PC-3 (cell line): ENCODE data around the gene SCYL1. TPM values are rescaled to one million over a fixed set of nuclear protein-coding genes. Genes with fewer than 3 reads are reported as not detected.

Source experiments
- ATAC-seq: fragments of 200-7000 bp; cut with Tn5 transposase; 2 replicates; pipeline ENCODE4 v1.9.1; 2020; ENCODE audit warnings: mild to moderate bottlenecking, moderate library complexity
- BruUV-seq: library from RNA; stranded (reverse); fragments of 400-500 nt; replicated peaks from 2 replicates; lab custom pipeline; 2021; lab: Mats Ljungman, UMichigan
- CTCF ChIA-PET: fragments of 300-600 bp; sonication (Branson Sonifier 250); formaldehyde crosslinking; loops from one replicate; lab custom pipeline; 2022; ENCODE audit warnings: antibody characterized with exemption; lab: Charles Lee
- POLR2A ChIA-PET: fragments of 300-600 bp; sonication (Branson Sonifier 250); formaldehyde crosslinking; loops from one replicate; lab custom pipeline; 2022; ENCODE audit warnings: antibody characterized with exemption; ENCODE audit not compliant: unreplicated experiment; lab: Charles Lee
- DNase-seq: peaks from one replicate; pipeline ENCODE4 v3.0.0-alpha.2; 2015
- H2AFZ ChIP-seq: fragments of 300-600 bp; sonication (generic); 2 replicates; pipeline ENCODE4 v1.6.0; 2016; ENCODE audit warnings: antibody characterized with exemption, low read length
- H3F3A ChIP-seq: fragments of 300-600 bp; sonication (generic); one replicate; pipeline ENCODE4 v1.6.0; 2017; ENCODE audit warnings: antibody characterized with exemption, low read length, control low read depth, mild to moderate bottlenecking; ENCODE audit not compliant: unreplicated experiment
- H3K27ac ChIP-seq: fragments of 300-600 bp; sonication (generic); 2 replicates; pipeline ENCODE4 v1.5.1; 2016; ENCODE audit warnings: mild to moderate bottlenecking, low read length
- H3K27me3 ChIP-seq: fragments of 300-600 bp; sonication (generic); 2 replicates; pipeline ENCODE4 v1.6.1; 2016; ENCODE audit warnings: low read length, mixed read lengths
- H3K36me3 ChIP-seq: fragments of 300-600 bp; sonication (generic); 2 replicates; pipeline ENCODE4 v1.6.1; 2016; ENCODE audit warnings: low read depth, mixed run types, low read length, mixed read lengths
- H3K4me1 ChIP-seq: fragments of 300-600 bp; sonication (generic); 2 replicates; pipeline ENCODE4 v1.5.1; 2016; ENCODE audit warnings: low read length; ENCODE audit not compliant: insufficient read depth
- H3K4me2 ChIP-seq: fragments of 300-600 bp; sonication (generic); 2 replicates; pipeline ENCODE4 v1.6.0; 2016; ENCODE audit warnings: low read length
- H3K4me3 ChIP-seq: fragments of 300-600 bp; sonication (generic); 2 replicates; pipeline ENCODE4 v1.5.1; 2016; ENCODE audit warnings: mild to moderate bottlenecking, low read length, mixed read lengths
- H3K79me2 ChIP-seq: fragments of 300-600 bp; sonication (generic); 2 replicates; pipeline ENCODE4 v1.6.1; 2017; ENCODE audit warnings: low read length, mixed read lengths
- H3K9ac ChIP-seq: fragments of 300-600 bp; sonication (generic); 2 replicates; pipeline ENCODE4 v1.6.0; 2016; ENCODE audit warnings: mild to moderate bottlenecking, low read length
- H3K9me2 ChIP-seq: fragments of 300-600 bp; sonication (generic); replicated peaks from 2 replicates; pipeline ENCODE4 v1.6.1; 2016; ENCODE audit warnings: mixed run types, low read length, mixed read lengths
- H3K9me3 ChIP-seq: fragments of 300-600 bp; sonication (generic); 2 replicates; pipeline ENCODE4 v1.6.1; 2016; ENCODE audit warnings: low read length, mixed read lengths
- H4K20me1 ChIP-seq: fragments of 300-600 bp; sonication (generic); 2 replicates; pipeline ENCODE4 v1.6.1; 2016; ENCODE audit warnings: low read length, mixed read lengths
- EZH2 ChIP-seq: fragments of 300-600 bp; sonication (generic); IDR thresholded peaks from one replicate; pipeline ENCODE4 v1.6.1; 2017; ENCODE audit warnings: antibody characterized with exemption, mild to moderate bottlenecking, low read length; ENCODE audit not compliant: unreplicated experiment
- EZH2phosphoT487 ChIP-seq: fragments of 300-600 bp; sonication (generic); IDR thresholded peaks from 2 replicates; pipeline ENCODE4 v1.6.1; 2018; ENCODE audit warnings: mild to moderate bottlenecking, antibody characterized with exemption, low read length, borderline replicate concordance
- intact Hi-C: fragments of 100-400 bp; cut with micrococcal nuclease; formaldehyde crosslinking; loops from 2 replicates; pipeline ENCODE4 v1.9.0; 2023
- total RNA-seq: library from RNA; depleted of rRNA; stranded (reverse); fragments of >200 nt; gene quantifications from 2 replicates; pipeline ENCODE4 v1.2.3, GENCODE V29; 2014
- TF ChIP-seq, protein P1 (sequence below): fragments of 300-600 bp; sonication (generic); conservative IDR thresholded peaks from 2 replicates; pipeline ENCODE4 v1.5.1; 2017; ENCODE audit warnings: antibody characterized with exemption, low read depth, mild to moderate bottlenecking, low read length

SCYL1 gene
- total RNA-seq, 1 experiment from 2014 or later = 201 TPM

DNA sequence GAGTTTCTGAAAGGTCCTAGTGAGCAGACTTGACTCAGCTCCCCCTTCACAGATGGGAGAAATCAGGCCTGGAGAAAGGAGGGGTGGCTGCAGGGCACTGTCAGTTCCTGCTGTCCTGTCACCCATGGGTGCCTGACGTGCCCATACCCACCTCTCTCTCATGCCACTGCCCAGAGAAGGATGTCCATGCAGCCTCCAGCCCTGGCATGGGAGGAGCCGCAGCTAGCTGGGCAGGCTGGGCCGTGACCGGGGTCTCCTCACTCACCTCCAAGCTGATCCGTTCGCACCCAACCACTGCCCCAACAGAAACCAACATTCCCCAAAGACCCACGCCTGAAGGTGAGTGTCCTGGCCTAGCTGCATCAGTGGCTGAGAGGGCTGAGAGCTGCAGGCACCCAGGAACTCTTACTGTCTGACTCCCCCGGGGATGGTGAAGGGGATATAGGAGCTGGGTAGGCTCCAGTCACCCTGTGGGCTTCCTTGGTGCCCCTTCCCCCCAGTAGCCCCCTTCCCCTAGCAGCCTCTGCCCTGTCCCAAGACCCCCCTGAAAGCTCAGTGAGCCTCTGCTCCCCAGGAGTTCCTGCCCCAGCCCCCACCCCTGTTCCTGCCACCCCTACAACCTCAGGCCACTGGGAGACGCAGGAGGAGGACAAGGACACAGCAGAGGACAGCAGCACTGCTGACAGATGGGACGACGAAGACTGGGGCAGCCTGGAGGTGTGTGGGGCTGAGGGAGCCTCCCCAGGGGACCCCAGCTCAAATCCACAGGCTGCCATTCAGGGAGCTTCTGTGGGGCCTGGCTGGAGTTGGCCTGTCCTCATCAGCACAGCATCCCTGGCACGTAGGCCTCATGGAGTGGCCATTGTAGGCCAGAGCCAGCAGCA lies 11.8 kb downstream of the SCYL1 start:
- ATAC-seq (no peak), DNase-seq (no peak)
- ChIA-PET CTCF (no interaction called here), POLR2A (no interaction called here)
- H3K4me3 ChIP-seq = no peak overlapping the region
- peaks cover 14% of the 10 kb centered on the region for H3K4me1 ChIP-seq
- no peaks in the 10 kb centered on the region for H3F3A ChIP-seq
- H2AFZ ChIP-seq = no peak overlapping the region
- no peak overlapping the region for H3K4me2 ChIP-seq
- no peaks in the 10 kb centered on the region for H4K20me1 ChIP-seq
- no peaks in the 10 kb centered on the region for H3K9me3 ChIP-seq
- no peak overlapping the region for H3K9ac ChIP-seq
- no TSS peak for BruUV-seq
- no peak overlapping the region for H3K27ac ChIP-seq
- H3K36me3 ChIP-seq = peaks cover 29% of the 10 kb centered on the region
- TF ChIP-seq EZH2 = no peak
- TF ChIP-seq, protein P1, sequence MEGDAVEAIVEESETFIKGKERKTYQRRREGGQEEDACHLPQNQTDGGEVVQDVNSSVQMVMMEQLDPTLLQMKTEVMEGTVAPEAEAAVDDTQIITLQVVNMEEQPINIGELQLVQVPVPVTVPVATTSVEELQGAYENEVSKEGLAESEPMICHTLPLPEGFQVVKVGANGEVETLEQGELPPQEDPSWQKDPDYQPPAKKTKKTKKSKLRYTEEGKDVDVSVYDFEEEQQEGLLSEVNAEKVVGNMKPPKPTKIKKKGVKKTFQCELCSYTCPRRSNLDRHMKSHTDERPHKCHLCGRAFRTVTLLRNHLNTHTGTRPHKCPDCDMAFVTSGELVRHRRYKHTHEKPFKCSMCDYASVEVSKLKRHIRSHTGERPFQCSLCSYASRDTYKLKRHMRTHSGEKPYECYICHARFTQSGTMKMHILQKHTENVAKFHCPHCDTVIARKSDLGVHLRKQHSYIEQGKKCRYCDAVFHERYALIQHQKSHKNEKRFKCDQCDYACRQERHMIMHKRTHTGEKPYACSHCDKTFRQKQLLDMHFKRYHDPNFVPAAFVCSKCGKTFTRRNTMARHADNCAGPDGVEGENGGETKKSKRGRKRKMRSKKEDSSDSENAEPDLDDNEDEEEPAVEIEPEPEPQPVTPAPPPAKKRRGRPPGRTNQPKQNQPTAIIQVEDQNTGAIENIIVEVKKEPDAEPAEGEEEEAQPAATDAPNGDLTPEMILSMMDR = no peak
- no peak for TF ChIP-seq EZH2phosphoT487
- H3K27me3 ChIP-seq = no peaks in the 10 kb centered on the region
- intact Hi-C loops = no loop called here
- H3K79me2 ChIP-seq = 0 out of 2 replicates have a peak, but pooled peaks cover 5% of the 10 kb centered on the region
- H3K9me2 ChIP-seq = no peaks in the 10 kb centered on the region

DNA sequence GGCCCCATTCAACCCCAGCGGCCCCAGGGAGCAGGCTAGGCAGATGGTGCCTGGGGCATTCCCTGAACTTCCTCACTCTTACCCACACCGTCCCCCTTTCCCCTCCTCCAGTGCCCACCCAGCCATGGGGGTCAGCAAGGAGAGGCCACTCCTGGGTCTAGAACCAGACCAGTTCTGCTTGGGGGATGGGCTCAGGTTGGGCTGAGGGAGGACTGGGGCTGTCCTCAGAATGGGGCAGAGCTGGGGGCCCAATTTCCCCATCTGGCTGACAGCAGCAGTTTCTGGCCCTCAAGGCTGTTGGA lies 12.4 kb downstream of the SCYL1 start:
- no peaks in the 10 kb centered on the region for H4K20me1 ChIP-seq
- no peaks in the 10 kb centered on the region for H3F3A ChIP-seq
- BruUV-seq = no TSS peak
- no peak overlapping the region for H3K9ac ChIP-seq
- H3K4me3 ChIP-seq = no peak overlapping the region
- H3K9me2 ChIP-seq = no peaks in the 10 kb centered on the region
- H2AFZ ChIP-seq = no peak overlapping the region
- TF ChIP-seq EZH2phosphoT487 (no peak), EZH2 (no peak)
- TF ChIP-seq, protein P1 = no peak
- ATAC-seq (no peak), DNase-seq (no peak)
- no peaks in the 10 kb centered on the region for H3K27me3 ChIP-seq
- intact Hi-C loops = no loop called here
- H3K36me3 ChIP-seq = peaks cover 29% of the 10 kb centered on the region
- ChIA-PET POLR2A (no interaction called here), CTCF (no interaction called here)
- H3K4me2 ChIP-seq = no peak overlapping the region
- no peak overlapping the region for H3K27ac ChIP-seq
- H3K9me3 ChIP-seq = no peaks in the 10 kb centered on the region
- H3K79me2 ChIP-seq = 0 out of 2 replicates have a peak, but pooled peaks cover 5% of the 10 kb centered on the region
- H3K4me1 ChIP-seq = peaks cover 19% of the 10 kb centered on the region

DNA sequence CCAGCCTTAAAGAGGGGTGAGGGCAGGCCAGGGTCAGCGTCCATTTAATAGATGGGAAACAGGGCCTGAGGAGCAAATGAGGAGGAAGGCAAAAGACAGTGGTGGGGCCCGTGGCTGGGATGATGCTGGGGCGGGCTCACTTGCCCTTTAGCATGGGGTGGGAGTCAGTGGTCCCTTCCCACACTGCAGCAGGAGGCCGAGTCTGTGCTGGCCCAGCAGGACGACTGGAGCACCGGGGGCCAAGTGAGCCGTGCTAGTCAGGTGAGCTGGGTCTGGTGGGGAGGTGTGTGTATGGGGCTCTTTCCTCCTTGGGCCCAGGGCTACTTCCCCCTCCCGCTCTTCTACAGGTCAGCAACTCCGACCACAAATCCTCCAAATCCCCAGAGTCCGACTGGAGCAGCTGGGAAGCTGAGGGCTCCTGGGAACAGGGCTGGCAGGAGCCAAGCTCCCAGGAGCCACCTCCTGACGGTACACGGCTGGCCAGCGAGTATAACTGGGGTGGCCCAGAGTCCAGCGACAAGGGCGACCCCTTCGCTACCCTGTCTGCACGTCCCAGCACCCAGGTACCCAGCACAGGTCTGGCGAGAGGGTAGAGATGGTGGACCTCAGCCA lies 12.8 kb downstream of the SCYL1 start:
- DNase-seq = no peak
- Histone ChIP-seq H3K4me2 (no peak overlapping the region), H3K9ac (no peak overlapping the region), H3K27me3 (no peaks in the 10 kb centered on the region), H3K27ac (no peak overlapping the region), H3K36me3 (peaks cover 25% of the 10 kb centered on the region), H3K79me2 (0 out of 2 replicates have a peak, but pooled peaks cover 5% of the 10 kb centered on the region), H3K4me3 (no peak overlapping the region), H2AFZ (no peak overlapping the region), H3F3A (no peaks in the 10 kb centered on the region), H3K4me1 (peaks cover 19% of the 10 kb centered on the region), H4K20me1 (no peaks in the 10 kb centered on the region), H3K9me3 (no peaks in the 10 kb centered on the region), H3K9me2 (no peaks in the 10 kb centered on the region)
- POLR2A ChIA-PET = interaction anchor here (0.6 kb wide), 1 partner anchor 39 kb away, joined by 4 read pairs; no protein-coding TSS in a partner anchor
- intact Hi-C loops = no loop called here
- ATAC-seq = no peak
- no TSS peak for BruUV-seq
- CTCF ChIA-PET = no interaction called here
- TF ChIP-seq, protein P1 = no peak
- TF ChIP-seq EZH2phosphoT487 = no peak
- no peak for TF ChIP-seq EZH2
